Measurements from ENCODE around the gene YDJC. TPM values are rescaled to one million over a fixed set of nuclear protein-coding genes. Genes with fewer than 3 reads are reported as not detected.

YDJC gene
- total and polyA plus RNA-seq, 12 donors: 2.5 to 36.2 (median 19.5) TPM

GRCh38 chr22:21643533-21644357 is 13.9 kb upstream of the YDJC start:
- Histone ChIP-seq H3K4me1 (replicated peaks in 1 of 2) (peaks cover 10 to 19% of the 10 kb centered on the region in 2 donors), H3K4me3 (peak overlapping the region in 1 of 4 donors; percentile 58), H3K27me3 (no peaks in the 10 kb centered on the region), H3K27ac (no peak overlapping the region), H3K36me3 (replicated peaks in 1 of 2) (peaks cover 0 to 7% of the 10 kb centered on the region in 2 donors), H3K9me3 (replicated peaks in 1 of 3) (no peaks in the 10 kb centered on the region)
- TF ChIP-seq CTCF (IDR thresholded peaks at IDR 0.05) (no peak), POLR2A (IDR thresholded peaks at IDR 0.05) (no peak)
- intact Hi-C loops (cut with DNase I): no loop called here
- 89 to 93% (median 92%) methylated on average over 20 to 22 of the region's 22 CpGs for WGBS, 4 donors
- no peak for DNase-seq

- TF ChIP-seq CTCF (IDR thresholded peaks at IDR 0.05): peak; percentile 19 to 50 (median 38)
- TF ChIP-seq POLR2A (IDR thresholded peaks at IDR 0.05): no peak
- WGBS, 4 donors: 1 to 4% (median 3%) methylated on average over 18 to 56 of the region's 56 CpGs
- Histone ChIP-seq H3K36me3 (replicated peaks in 1 of 2) (peaks cover 0 to 7% of the 10 kb centered on the region in 2 donors), H3K9me3 (replicated peaks in 1 of 3) (no peaks in the 10 kb centered on the region), H3K4me3 (peak overlapping the region in 3 of 4 donors; percentile 2 to 58 (median 52)), H3K27me3 (no peaks in the 10 kb centered on the region), H3K27ac (peak overlapping the region in 4 of 5 donors; percentile 38 to 78 (median 60)), H3K4me1 (replicated peaks in 1 of 2) (peaks cover 10 to 19% of the 10 kb centered on the region in 2 donors)
- intact Hi-C loops (cut with DNase I): no loop called here
- DNase-seq: peak in 5 of 7 donors; percentile 50 to 70 (median 53)
Measured at GRCh38 chr22:21642584-21643448, 13.0 kb upstream of the YDJC start.

- Histone ChIP-seq H3K4me1 (replicated peaks in 1 of 2) (peaks cover 10 to 19% of the 10 kb centered on the region in 2 donors), H3K36me3 (replicated peaks in 1 of 2) (peaks cover 0 to 7% of the 10 kb centered on the region in 2 donors), H3K9me3 (replicated peaks in 1 of 3) (no peaks in the 10 kb centered on the region), H3K27me3 (no peaks in the 10 kb centered on the region), H3K27ac (peak within 1 kb of the TSS in 4 of 5 donors; percentile 42 to 78 (median 60)), H3K4me3 (peak within 1 kb of the TSS in 3 of 4 donors; percentile 2 to 58 (median 52))
- TF ChIP-seq POLR2A (IDR thresholded peaks at IDR 0.05) (peak; percentile 58 to 80), CTCF (IDR thresholded peaks at IDR 0.05) (peak in 1 of 6 experiments; percentile 10)
- DNase-seq: peak; percentile 98 to 99 (median 99)
- 0% methylated on average over 1 to 76 of the region's 76 CpGs for WGBS, 4 donors
- intact Hi-C loops (cut with DNase I): no loop called here
Measured at GRCh38 chr22:21641789-21642583, 12.2 kb upstream of the YDJC start, which contains the start of gene SDF2L1. Gene SDF2L1, plus strand, starts transcription at chr22:21642302. Its CDS starts 35 bp downstream, at chr22:21642337.
